Breast epithelium (tissue), 4 donors: Measurements from ENCODE around the gene H6PD. TPM values are rescaled to one million over a fixed set of nuclear protein-coding genes. Genes with fewer than 3 reads are reported as not detected.

Source experiments
- DNase-seq, 2 donors: peaks; one replicate each; pipeline ENCODE4 v3.0.0-alpha.2; 2019; ENCODE audit warnings: low spot score in 2 of 2
- H3K27ac ChIP-seq, 2 donors: fragments of 200-600 bp; sonication (generic) in 1 of 2; one replicate each; pipeline ENCODE4 v1.5.1; 2016 to 2019; ENCODE audit warnings: mild to moderate bottlenecking in 1 of 2
- H3K27me3 ChIP-seq, 2 donors: fragments of 200-600 bp; sonication (generic) in 1 of 2; one replicate each; pipeline versions ENCODE4 v1.5.1 to v1.6.0; 2017 to 2019; ENCODE audit warnings: control low read depth in 1 of 2, mild to moderate bottlenecking in 1 of 2
- H3K36me3 ChIP-seq: fragments of 200-600 bp; one replicate; pipeline ENCODE4 v1.5.1; 2019
- H3K4me1 ChIP-seq, 2 donors: fragments of 200-600 bp; sonication (generic); one replicate each; pipeline ENCODE4 v1.5.1; 2016 to 2019; ENCODE audit warnings: control low read depth in 1 of 2
- H3K4me3 ChIP-seq, 3 donors: fragments of 200-600 bp; sonication (generic); 1 replicate in 2 of 3; 2 replicates in 1 of 3; pipeline ENCODE4 v1.5.1; 2016 to 2019; ENCODE audit warnings: mild to moderate bottlenecking in 3 of 3, moderate library complexity in 2 of 3
- H3K9me3 ChIP-seq, 2 donors: fragments of 200-600 bp; sonication (generic) in 1 of 2; one replicate each; pipeline ENCODE4 v1.5.1; 2016 to 2019; ENCODE audit warnings: control low read depth in 1 of 2
- CTCF ChIP-seq, 3 donors: fragments of 450-650 bp; IDR thresholded peaks; one replicate each; pipeline ENCODE4 v1.5.1; 2016 to 2017; ENCODE audit warnings: antibody characterized with exemption in 3 of 3, mild to moderate bottlenecking in 3 of 3, moderate library complexity in 3 of 3
- POLR2A ChIP-seq: fragments of 450-650 bp; IDR thresholded peaks from one replicate; pipeline ENCODE4 v1.6.1; 2016; ENCODE audit warnings: antibody characterized with exemption, mild to moderate bottlenecking, moderate library complexity
- POLR2AphosphoS5 ChIP-seq, 3 donors: sonication (generic); formaldehyde crosslinking; IDR thresholded peaks; one replicate each; pipeline ENCODE4 v1.6.1; 2017; ENCODE audit warnings: antibody characterized with exemption in 3 of 3
- intact Hi-C: fragments of 100-400 bp; cut with DNase I; formaldehyde crosslinking; loops from one replicate; pipeline ENCODE4 v1.15.1; 2023; ENCODE audit warnings: low total_unique reads
- total RNA-seq, 3 donors: library from RNA; depleted of rRNA; stranded (reverse); fragments of >200 nt; gene quantifications; one replicate each; pipeline ENCODE4 v1.1.0, GENCODE V29; 2016

The H6PD gene
- total RNA-seq, 3 donors from 2014 or later: 46.4 to 77.4 (median 49.5) TPM

GRCh38 chr1:9242338-9242969, 7.9 kb downstream of the H6PD start:
- intact Hi-C loops: no loop called here

GRCh38 chr1:9243066-9243739, 8.6 kb downstream of the H6PD start:
- Histone ChIP-seq H3K27ac (peak overlapping the region; percentile 77 to 90), H3K4me3 (peak overlapping the region; percentile 13 to 28 (median 22)), H3K4me1 (peaks cover 0 to 34% of the 10 kb centered on the region in 2 donors), H3K36me3 (no peaks in the 10 kb centered on the region), H3K27me3 (no peaks in the 10 kb centered on the region), H3K9me3 (no peaks in the 10 kb centered on the region)
- no peak for TF ChIP-seq CTCF (IDR thresholded peaks at IDR 0.05)
- TF ChIP-seq POLR2A: no peak
- TF ChIP-seq POLR2AphosphoS5 (IDR thresholded peaks at IDR 0.05): no peak
- intact Hi-C loops: no loop called here
- DNase-seq: no peak

More at GRCh38 chr1:9242338-9242969, 7.9 kb downstream of the H6PD start:
- TF ChIP-seq POLR2A (no peak), POLR2AphosphoS5 (IDR thresholded peaks at IDR 0.05) (peak; percentile 9 to 54 (median 24))
- Histone ChIP-seq H3K4me1 (peaks cover 0 to 40% of the 10 kb centered on the region in 2 donors), H3K36me3 (no peaks in the 10 kb centered on the region), H3K27me3 (no peaks in the 10 kb centered on the region), H3K4me3 (peak overlapping the region; percentile 13 to 28 (median 22)), H3K27ac (peak overlapping the region; percentile 77 to 90), H3K9me3 (no peaks in the 10 kb centered on the region)
- peak; percentile 56 to 65 for DNase-seq

- intact Hi-C loops: no loop called here
- Histone ChIP-seq H3K9me3 (no peaks in the 10 kb centered on the region), H3K27ac (peak overlapping the region; percentile 77 to 90), H3K4me1 (peaks cover 0 to 33% of the 10 kb centered on the region in 2 donors), H3K36me3 (no peaks in the 10 kb centered on the region), H3K27me3 (no peaks in the 10 kb centered on the region), H3K4me3 (no peak overlapping the region)
- peak in 1 of 2 donors; percentile 81 for DNase-seq
- TF ChIP-seq CTCF (IDR thresholded peaks at IDR 0.05) (no peak), POLR2AphosphoS5 (IDR thresholded peaks at IDR 0.05) (peak in 2 of 3 donors; percentile 25 to 50)
Observed at GRCh38 chr1:9244501-9245229, 10.1 kb downstream of the H6PD start.

GRCh38 chr1:9245230-9245619, 10.7 kb downstream of the H6PD start:
- H3K27ac ChIP-seq: peak overlapping the region; percentile 77 to 90
- H3K4me1 ChIP-seq: peaks cover 0 to 34% of the 10 kb centered on the region in 2 donors

More at GRCh38 chr1:9245230-9245619, 10.7 kb downstream of the H6PD start:
- intact Hi-C loops: no loop called here
- H3K9me3 ChIP-seq: no peaks in the 10 kb centered on the region
- H3K27me3 ChIP-seq: no peaks in the 10 kb centered on the region
- no peak overlapping the region for H3K4me3 ChIP-seq
- no peak for DNase-seq
- no peaks in the 10 kb centered on the region for H3K36me3 ChIP-seq
- TF ChIP-seq POLR2A (no peak), CTCF (IDR thresholded peaks at IDR 0.05) (no peak), POLR2AphosphoS5 (IDR thresholded peaks at IDR 0.05) (no peak)
